Neural progenitor cell (in vitro differentiated cells): ENCODE measurements around the gene PCDH8. TPM values are rescaled to one million over a fixed set of nuclear protein-coding genes. Genes with fewer than 3 reads are reported as not detected.

Experiments used
- DNase-seq: peaks from one replicate; pipeline ENCODE4 v3.0.0-alpha.2; 2016; ENCODE audit warnings: low spot score
- H2AFZ ChIP-seq: fragments of 200-600 bp; sonication (generic); replicated peaks from 2 replicates; pipeline ENCODE4 v1.6.1; 2016; ENCODE audit warnings: antibody characterized with exemption
- H3F3A ChIP-seq: fragments of 200-600 bp; sonication (generic); 2 replicates; pipeline ENCODE4 v1.6.1; 2016; ENCODE audit warnings: antibody characterized with exemption, low read depth
- H3K27ac ChIP-seq: fragments of 200-600 bp; sonication (generic); 2 replicates; pipeline ENCODE4 v1.5.1; 2016; ENCODE audit warnings: mild to moderate bottlenecking
- H3K27me3 ChIP-seq: fragments of 200-600 bp; sonication (generic); 2 replicates; pipeline ENCODE4 v1.6.1; 2016; ENCODE audit warnings: mild to moderate bottlenecking, moderate library complexity
- H3K36me3 ChIP-seq: fragments of 200-600 bp; sonication (generic); 2 replicates; pipeline ENCODE4 v1.5.1; 2016
- H3K4me1 ChIP-seq: fragments of 200-600 bp; sonication (generic); 2 replicates; pipeline ENCODE4 v1.6.1; 2016; ENCODE audit warnings: mixed run types
- H3K4me2 ChIP-seq: fragments of 200-600 bp; sonication (generic); 2 replicates; pipeline ENCODE4 v1.6.1; 2016
- H3K4me3 ChIP-seq: fragments of 200-600 bp; sonication (generic); 2 replicates; pipeline ENCODE4 v1.5.1; 2016
- H3K79me2 ChIP-seq: fragments of 200-600 bp; sonication (generic); 2 replicates; pipeline ENCODE4 v1.6.1; 2016; ENCODE audit warnings: low read depth
- H3K9ac ChIP-seq: fragments of 200-600 bp; sonication (generic); 2 replicates; pipeline ENCODE4 v1.6.1; 2016
- H3K9me3 ChIP-seq: fragments of 200-600 bp; sonication (generic); 2 replicates; pipeline ENCODE4 v1.5.1; 2016; ENCODE audit warnings: low read depth
- H4K20me1 ChIP-seq: fragments of 200-600 bp; sonication (generic); 2 replicates; pipeline ENCODE4 v1.6.1; 2016; ENCODE audit warnings: low read depth
- H3K27ac Mint-ChIP-seq: 3 replicates; pipeline ENCODE4 v1.8.0; 2021; ENCODE audit warnings: mixed read lengths
- H3K27me3 Mint-ChIP-seq: 2 replicates; pipeline ENCODE4 v1.8.0; 2022; ENCODE audit warnings: low read depth, mild to moderate bottlenecking, inconsistent platforms, moderate library complexity, mixed read lengths; ENCODE audit not compliant: insufficient read depth
- H3K36me3 Mint-ChIP-seq: 3 replicates; pipeline ENCODE4 v1.8.0; 2021; ENCODE audit warnings: mixed read lengths
- H3K4me1 Mint-ChIP-seq: 3 replicates; pipeline ENCODE4 v1.8.0; 2021; ENCODE audit warnings: mixed read lengths
- H3K4me3 Mint-ChIP-seq: 3 replicates; pipeline ENCODE4 v1.8.0; 2021; ENCODE audit warnings: mild to moderate bottlenecking, moderate library complexity, mixed read lengths
- H3K9me3 Mint-ChIP-seq: 3 replicates; pipeline ENCODE4 v1.8.0; 2020; ENCODE audit warnings: mixed read lengths
- EZH2 ChIP-seq: fragments of 200-600 bp; sonication (generic); IDR thresholded peaks from 2 replicates; pipeline ENCODE4 v1.6.1; 2017; ENCODE audit warnings: antibody characterized with exemption, mild to moderate bottlenecking, moderate library complexity
- EZH2phosphoT487 ChIP-seq: fragments of 200-600 bp; sonication (generic); IDR thresholded peaks from 2 replicates; pipeline ENCODE4 v1.6.1; 2017; ENCODE audit warnings: antibody characterized with exemption
- total RNA-seq: library from RNA; depleted of rRNA; stranded (reverse); fragments of >200 nt; gene quantifications from 2 replicates; pipeline ENCODE4 v1.2.3, GENCODE V29; 2015; ENCODE audit warnings: low replicate concordance
- TF ChIP-seq, protein P1 (sequence below): fragments of 200-600 bp; sonication (generic); IDR thresholded peaks from 2 replicates; pipeline ENCODE4 v1.5.1; 2017; ENCODE audit warnings: antibody characterized with exemption, mild to moderate bottlenecking

The PCDH8 gene
- total RNA-seq, 1 donor from 2014 or later = 0.52 TPM

DNA sequence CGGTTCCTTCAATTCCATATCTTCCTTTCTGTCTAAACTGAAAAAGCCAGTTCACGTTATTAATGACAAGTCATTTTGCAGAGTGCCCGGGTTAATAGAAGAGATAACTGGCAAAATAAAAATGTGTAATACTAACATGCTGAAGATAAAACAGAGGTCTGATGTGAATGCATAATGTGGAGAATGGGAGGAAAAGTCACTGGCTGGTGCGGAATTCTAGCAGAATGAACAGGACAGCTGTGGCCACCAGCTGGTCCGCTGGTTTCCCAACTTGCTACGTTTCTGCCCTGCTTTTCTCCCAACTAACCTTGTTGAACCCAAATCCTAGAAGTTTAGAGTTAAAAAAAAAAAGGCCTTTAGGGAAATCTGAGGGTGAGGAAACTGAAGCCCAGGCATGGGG lies 42.4 kb downstream of the PCDH8 start:
- Mint-ChIP-seq H3K27ac (no peak overlapping the region), H3K4me3 (no peak overlapping the region), H3K36me3 (no peaks in the 10 kb centered on the region), H3K27me3 (peaks cover 2% of the 10 kb centered on the region), H3K9me3 (no peaks in the 10 kb centered on the region), H3K4me1 (no peaks in the 10 kb centered on the region)
- H3K27ac ChIP-seq = no peak overlapping the region
- peaks cover 10% of the 10 kb centered on the region for H3K4me1 ChIP-seq
- H3F3A ChIP-seq = peaks cover 4% of the 10 kb centered on the region
- H3K27me3 ChIP-seq = no peaks in the 10 kb centered on the region
- H3K9me3 ChIP-seq = no peaks in the 10 kb centered on the region
- no peaks in the 10 kb centered on the region for H4K20me1 ChIP-seq
- no peaks in the 10 kb centered on the region for H3K79me2 ChIP-seq
- no peak for DNase-seq
- no peak overlapping the region for H3K9ac ChIP-seq
- TF ChIP-seq, protein P1, sequence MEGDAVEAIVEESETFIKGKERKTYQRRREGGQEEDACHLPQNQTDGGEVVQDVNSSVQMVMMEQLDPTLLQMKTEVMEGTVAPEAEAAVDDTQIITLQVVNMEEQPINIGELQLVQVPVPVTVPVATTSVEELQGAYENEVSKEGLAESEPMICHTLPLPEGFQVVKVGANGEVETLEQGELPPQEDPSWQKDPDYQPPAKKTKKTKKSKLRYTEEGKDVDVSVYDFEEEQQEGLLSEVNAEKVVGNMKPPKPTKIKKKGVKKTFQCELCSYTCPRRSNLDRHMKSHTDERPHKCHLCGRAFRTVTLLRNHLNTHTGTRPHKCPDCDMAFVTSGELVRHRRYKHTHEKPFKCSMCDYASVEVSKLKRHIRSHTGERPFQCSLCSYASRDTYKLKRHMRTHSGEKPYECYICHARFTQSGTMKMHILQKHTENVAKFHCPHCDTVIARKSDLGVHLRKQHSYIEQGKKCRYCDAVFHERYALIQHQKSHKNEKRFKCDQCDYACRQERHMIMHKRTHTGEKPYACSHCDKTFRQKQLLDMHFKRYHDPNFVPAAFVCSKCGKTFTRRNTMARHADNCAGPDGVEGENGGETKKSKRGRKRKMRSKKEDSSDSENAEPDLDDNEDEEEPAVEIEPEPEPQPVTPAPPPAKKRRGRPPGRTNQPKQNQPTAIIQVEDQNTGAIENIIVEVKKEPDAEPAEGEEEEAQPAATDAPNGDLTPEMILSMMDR = no peak
- TF ChIP-seq EZH2phosphoT487 (no peak), EZH2 (no peak)
- H3K36me3 ChIP-seq = no peaks in the 10 kb centered on the region
- H3K4me3 ChIP-seq = no peak overlapping the region
- H2AFZ ChIP-seq = no peak overlapping the region
- H3K4me2 ChIP-seq = no peak overlapping the region

DNA sequence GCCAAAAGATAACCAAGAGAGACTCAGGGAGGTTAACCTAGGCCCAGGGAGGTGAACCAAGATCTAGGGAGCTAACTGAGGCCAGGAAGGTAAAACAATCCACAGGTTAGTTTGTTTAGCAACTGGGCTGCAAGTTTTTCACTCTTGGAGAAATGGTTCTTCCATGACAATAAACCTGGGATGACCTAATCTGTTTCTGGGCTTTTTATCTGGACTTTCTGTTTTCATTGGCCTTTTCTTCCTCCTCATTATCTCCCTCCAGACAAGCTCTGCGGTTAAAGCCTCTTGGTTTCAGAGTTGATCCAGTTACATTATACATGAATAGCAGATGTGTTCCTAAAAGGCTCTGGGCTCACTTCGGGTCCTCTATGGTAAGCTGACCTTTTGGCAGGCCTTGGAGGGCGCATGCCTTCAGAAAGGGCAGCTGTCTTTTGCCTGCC lies 44.2 kb downstream of the PCDH8 start:
- peaks cover 4% of the 10 kb centered on the region for H3F3A ChIP-seq
- no peaks in the 10 kb centered on the region for H3K27me3 ChIP-seq
- H3K9me3 Mint-ChIP-seq = no peaks in the 10 kb centered on the region
- H3K79me2 ChIP-seq = no peaks in the 10 kb centered on the region
- no peak overlapping the region for H3K9ac ChIP-seq
- H3K4me1 ChIP-seq = peaks cover 10% of the 10 kb centered on the region
- TF ChIP-seq, protein P1 = no peak
- TF ChIP-seq EZH2 (no peak), EZH2phosphoT487 (no peak)
- H4K20me1 ChIP-seq = no peaks in the 10 kb centered on the region
- peaks cover under 1% of the 10 kb centered on the region for H3K27me3 Mint-ChIP-seq
- no peak overlapping the region for H3K27ac Mint-ChIP-seq
- H3K4me3 ChIP-seq = no peak overlapping the region
- no peaks in the 10 kb centered on the region for H3K9me3 ChIP-seq
- no peak overlapping the region for H3K27ac ChIP-seq
- H2AFZ ChIP-seq = no peak overlapping the region
- no peaks in the 10 kb centered on the region for H3K36me3 ChIP-seq
- no peaks in the 10 kb centered on the region for H3K36me3 Mint-ChIP-seq
- peaks cover 2% of the 10 kb centered on the region for H3K4me1 Mint-ChIP-seq
- H3K4me2 ChIP-seq = no peak overlapping the region
- no peak for DNase-seq
- no peak overlapping the region for H3K4me3 Mint-ChIP-seq

DNA sequence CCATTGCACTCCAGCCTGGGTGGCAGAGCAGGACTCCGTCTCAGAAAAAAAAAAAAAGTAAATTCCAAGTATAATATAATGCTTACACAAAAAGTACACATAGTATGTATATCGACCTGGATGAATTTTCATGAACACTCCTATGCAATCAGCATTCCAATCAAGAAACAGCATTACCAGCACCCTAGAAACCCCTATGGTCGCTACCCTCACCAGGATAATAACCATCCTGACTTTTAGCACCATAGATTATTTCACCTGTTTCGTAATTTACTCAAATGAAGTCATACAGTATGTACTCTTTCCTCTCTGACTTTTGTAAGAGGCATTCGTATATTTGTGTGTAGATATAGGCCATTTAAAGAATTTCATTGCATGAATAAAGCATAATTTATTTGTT lies 47.6 kb downstream of the PCDH8 start:
- Histone ChIP-seq H3K4me1 (no peaks in the 10 kb centered on the region), H3K27me3 (no peaks in the 10 kb centered on the region), H3K4me3 (no peak overlapping the region), H3K36me3 (no peaks in the 10 kb centered on the region), H4K20me1 (no peaks in the 10 kb centered on the region), H3K4me2 (no peak overlapping the region), H3K79me2 (no peaks in the 10 kb centered on the region), H3K27ac (no peak overlapping the region), H2AFZ (no peak overlapping the region), H3F3A (no peaks in the 10 kb centered on the region), H3K9me3 (no peaks in the 10 kb centered on the region), H3K9ac (no peak overlapping the region)
- Mint-ChIP-seq H3K27ac (no peak overlapping the region), H3K9me3 (no peaks in the 10 kb centered on the region), H3K36me3 (no peaks in the 10 kb centered on the region), H3K27me3 (peaks cover 4% of the 10 kb centered on the region), H3K4me3 (no peak overlapping the region), H3K4me1 (peaks cover 2% of the 10 kb centered on the region)
- TF ChIP-seq EZH2 (no peak), EZH2phosphoT487 (no peak)
- TF ChIP-seq, protein P1 = no peak
- DNase-seq = no peak
